HG03135 (cell line): ENCODE data around the gene DSP.

Experiments
- ATAC-seq: cut with Tn5 transposase; IDR thresholded peaks from one replicate; pipeline ENCODE4 v1.9.1; 2021; ENCODE audit warnings: mild to moderate bottlenecking, moderate library complexity; ENCODE audit not compliant: unreplicated experiment

The DSP gene

GRCh38 chr6:7589949-7590917 lies 48.8 kb downstream of the DSP start, which contains the start of gene SNRNP48:
SNRNP48 (plus strand) TSS chr6:7590198; CDS start chr6:7590258, 60 bp downstream.
- ATAC-seq, result peak; percentile 99

- ATAC-seq, result no peak
Measured at GRCh38 chr6:7590918-7591302, 49.4 kb downstream of the DSP start.

GRCh38 chr6:7591770-7592169 lies 50.3 kb downstream of the DSP start:
- no peak for ATAC-seq

- no peak for ATAC-seq
Measured at GRCh38 chr6:7593229-7593628, 51.8 kb downstream of the DSP start.

GRCh38 chr6:7594579-7595125 lies 53.2 kb downstream of the DSP start:
- ATAC-seq, result no peak

GRCh38 chr6:7604003-7604402 lies 62.5 kb downstream of the DSP start:
- no peak for ATAC-seq

GRCh38 chr6:7604506-7604905 lies 63.0 kb downstream of the DSP start:
- no peak for ATAC-seq

GRCh38 chr6:7615611-7616383 lies 74.3 kb downstream of the DSP start:
- ATAC-seq, result no peak

GRCh38 chr6:7617801-7618764 lies 76.6 kb downstream of the DSP start:
- no peak for ATAC-seq

- no peak for ATAC-seq
Measured at GRCh38 chr6:7621761-7622160, 80.3 kb downstream of the DSP start.

GRCh38 chr6:7624796-7625710 lies 83.6 kb downstream of the DSP start:
- no peak for ATAC-seq

GRCh38 chr6:7628479-7628878 lies 87.0 kb downstream of the DSP start:
- ATAC-seq, result no peak

- no peak for ATAC-seq
Measured at GRCh38 chr6:7628909-7629308, 87.4 kb downstream of the DSP start.

GRCh38 chr6:7629321-7629720 lies 87.8 kb downstream of the DSP start:
- no peak for ATAC-seq

- ATAC-seq, result no peak
Measured at GRCh38 chr6:7630792-7631191, 89.3 kb downstream of the DSP start.

- no peak for ATAC-seq
Measured at GRCh38 chr6:7631466-7631865, 90.0 kb downstream of the DSP start.

- no peak for ATAC-seq
Measured at GRCh38 chr6:7632501-7633290, 91.2 kb downstream of the DSP start.

GRCh38 chr6:7633361-7633760 lies 91.9 kb downstream of the DSP start:
- no peak for ATAC-seq

- ATAC-seq, result no peak
Measured at GRCh38 chr6:7636151-7636550, 94.7 kb downstream of the DSP start.
